Measurements from ENCODE around the gene PPP1R13L.

DNA sequence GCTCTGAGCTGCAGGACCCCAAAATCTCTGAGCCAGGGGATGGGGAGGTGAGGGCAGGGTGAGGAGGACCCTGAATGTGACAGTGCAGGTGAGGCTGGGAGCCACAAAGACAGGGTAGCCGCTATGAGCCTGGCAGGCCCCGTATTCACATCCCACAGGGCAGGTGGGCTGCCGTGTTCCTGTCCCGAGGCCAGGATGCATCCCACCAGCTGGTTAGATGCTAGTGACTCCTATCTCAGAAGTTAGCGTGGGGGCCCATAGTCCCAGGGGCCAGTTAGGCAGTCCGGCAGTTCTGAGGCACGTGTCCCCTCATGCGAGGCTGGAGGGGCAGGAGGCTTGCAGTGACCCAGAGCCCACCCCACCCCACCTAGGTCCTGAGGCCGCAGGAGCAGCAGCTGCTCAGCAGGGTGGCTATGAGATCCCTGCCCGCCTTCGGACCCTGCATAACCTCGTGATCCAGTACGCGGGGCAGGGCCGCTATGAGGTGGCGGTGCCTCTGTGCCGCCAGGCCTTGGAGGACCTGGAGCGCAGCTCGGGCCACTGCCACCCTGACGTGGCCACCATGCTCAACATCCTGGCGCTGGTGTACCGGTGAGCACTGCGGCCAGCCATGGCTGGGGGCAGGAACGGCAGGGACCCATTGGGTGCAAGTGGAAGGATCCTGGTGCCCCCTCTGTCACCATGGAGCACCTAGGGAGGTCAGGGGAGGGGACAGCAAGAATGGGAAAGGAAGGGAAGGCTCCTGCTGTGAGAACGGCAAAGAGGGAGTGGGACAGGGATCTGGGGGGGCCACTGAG, 57.1 kb downstream of the PPP1R13L start:
- TF ChIP-seq, protein P1, sequence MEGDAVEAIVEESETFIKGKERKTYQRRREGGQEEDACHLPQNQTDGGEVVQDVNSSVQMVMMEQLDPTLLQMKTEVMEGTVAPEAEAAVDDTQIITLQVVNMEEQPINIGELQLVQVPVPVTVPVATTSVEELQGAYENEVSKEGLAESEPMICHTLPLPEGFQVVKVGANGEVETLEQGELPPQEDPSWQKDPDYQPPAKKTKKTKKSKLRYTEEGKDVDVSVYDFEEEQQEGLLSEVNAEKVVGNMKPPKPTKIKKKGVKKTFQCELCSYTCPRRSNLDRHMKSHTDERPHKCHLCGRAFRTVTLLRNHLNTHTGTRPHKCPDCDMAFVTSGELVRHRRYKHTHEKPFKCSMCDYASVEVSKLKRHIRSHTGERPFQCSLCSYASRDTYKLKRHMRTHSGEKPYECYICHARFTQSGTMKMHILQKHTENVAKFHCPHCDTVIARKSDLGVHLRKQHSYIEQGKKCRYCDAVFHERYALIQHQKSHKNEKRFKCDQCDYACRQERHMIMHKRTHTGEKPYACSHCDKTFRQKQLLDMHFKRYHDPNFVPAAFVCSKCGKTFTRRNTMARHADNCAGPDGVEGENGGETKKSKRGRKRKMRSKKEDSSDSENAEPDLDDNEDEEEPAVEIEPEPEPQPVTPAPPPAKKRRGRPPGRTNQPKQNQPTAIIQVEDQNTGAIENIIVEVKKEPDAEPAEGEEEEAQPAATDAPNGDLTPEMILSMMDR (IDR thresholded peaks at IDR 0.05) = no peak
- TF ChIP-seq POLR2AphosphoS5 (IDR thresholded peaks at IDR 0.05) = no peak
- TF ChIP-seq EP300 (IDR thresholded peaks at IDR 0.05) = no peak
- TF ChIP-seq POLR2A (IDR thresholded peaks at IDR 0.05) = no peak

Measured in suprapubic skin (tissue), 4 donors.